ENCODE results near the gene CCT7. TPM values are rescaled to one million over a fixed set of nuclear protein-coding genes. Genes with fewer than 3 reads are reported as not detected.
"Not testable (repeated sequence)": the region's sequence is repeated elsewhere in the genome, so short reads cannot be mapped to it uniquely, and the experiment has no call there.

Gene CCT7
- 100 to 1,000 TPM; 112 to 190 (median 184) TPM for polyA plus RNA-seq

- H3K27ac ChIP-seq (ENCODE audit: low read depth, low read length), result no peak within 1 kb of the TSS
- WGBS, 3 donors, result 0 to 1% (median 0%) methylated on average over 67 to 69 of the region's 69 CpGs
Measured at GRCh38 chr2:73233932-73234832, at the start of gene CCT7. CCT7 (plus strand) TSS chr2:73234308; CDS start chr2:73234379, 71 bp downstream.

GRCh38 chr2:73185965-73186364 is 48.1 kb upstream of the CCT7 start:
- no peak overlapping the region for H3K27ac ChIP-seq (ENCODE audit: low read depth, low read length)
- 86 to 95% (median 87%) methylated on average over 2 of the region's 2 CpGs for WGBS, 3 donors

- H3K27ac ChIP-seq (ENCODE audit: low read depth, low read length), result no peak overlapping the region
- 44 to 49% (median 49%) methylated on average over 2 of the region's 2 CpGs for WGBS, 3 donors
Measured at GRCh38 chr2:73187549-73187948, 46.6 kb upstream of the CCT7 start.

GRCh38 chr2:73197579-73197978 is 36.5 kb upstream of the CCT7 start:
- H3K27ac ChIP-seq (ENCODE audit: low read depth, low read length), result no peak overlapping the region

- H3K27ac ChIP-seq (ENCODE audit: low read depth, low read length), result not testable (repeated sequence)
- WGBS, 3 donors, result 75 to 93% (median 89%) methylated on average over 10 of the region's 10 CpGs
Measured at GRCh38 chr2:73200281-73200680, 33.8 kb upstream of the CCT7 start.

GRCh38 chr2:73202156-73203054 is 31.7 kb upstream of the CCT7 start, which contains the start of gene NOTO:
NOTO (plus strand) TSS chr2:73202574; CDS start chr2:73202667, 93 bp downstream.
- no peak within 1 kb of the TSS for H3K27ac ChIP-seq (ENCODE audit: low read depth, low read length)
- 3% methylated on average over 74 to 87 of the region's 87 CpGs for WGBS, 3 donors

GRCh38 chr2:73203055-73203681 is 30.9 kb upstream of the CCT7 start:
- 4 to 10% (median 6%) methylated on average over 44 of the region's 44 CpGs for WGBS, 3 donors

GRCh38 chr2:73205611-73206010 is 28.5 kb upstream of the CCT7 start:
- H3K27ac ChIP-seq (ENCODE audit: low read depth, low read length), result no peak overlapping the region
- 84 to 90% (median 87%) methylated on average over 6 of the region's 6 CpGs for WGBS, 3 donors

More at GRCh38 chr2:73203055-73203681, 30.9 kb upstream of the CCT7 start:
- H3K27ac ChIP-seq (ENCODE audit: low read depth, low read length), result no peak overlapping the region

GRCh38 chr2:73208258-73208657 is 25.9 kb upstream of the CCT7 start:
- 77 to 85% (median 80%) methylated on average over 3 of the region's 3 CpGs for WGBS, 3 donors
- H3K27ac ChIP-seq (ENCODE audit: low read depth, low read length), result no peak overlapping the region

- H3K27ac ChIP-seq (ENCODE audit: low read depth, low read length), result no peak overlapping the region
- WGBS, 3 donors, result 75 to 86% (median 81%) methylated on average over 4 of the region's 4 CpGs
Measured at GRCh38 chr2:73210019-73210418, 24.1 kb upstream of the CCT7 start.

GRCh38 chr2:73210696-73211095 is 23.4 kb upstream of the CCT7 start:
- 84 to 89% (median 87%) methylated on average over 6 of the region's 6 CpGs for whole genome bisulfite sequencing, 3 donors

GRCh38 chr2:73212098-73212447 is 22.0 kb upstream of the CCT7 start:
- 70 to 76% (median 74%) methylated on average over 7 of the region's 7 CpGs for WGBS, 3 donors
- H3K27ac ChIP-seq (ENCODE audit: low read depth, low read length), result no peak overlapping the region

More at GRCh38 chr2:73210696-73211095, 23.4 kb upstream of the CCT7 start:
- H3K27ac ChIP-seq (ENCODE audit: low read depth, low read length), result no peak overlapping the region

- WGBS, 3 donors, result 48 to 58% (median 55%) methylated on average over 20 of the region's 20 CpGs
- no peak overlapping the region for H3K27ac ChIP-seq (ENCODE audit: low read depth, low read length)
Measured at GRCh38 chr2:73212448-73213176, 21.5 kb upstream of the CCT7 start.

- H3K27ac ChIP-seq (ENCODE audit: low read depth, low read length), result no peak within 1 kb of the TSS
- 0 to 1% (median 1%) methylated on average over 64 of the region's 64 CpGs for WGBS, 3 donors
Measured at GRCh38 chr2:73214120-73215035, 19.7 kb upstream of the CCT7 start, which contains the start of gene SMYD5. SMYD5 (plus strand) TSS chr2:73214245; CDS start chr2:73214267, 22 bp downstream.

GRCh38 chr2:73215254-73215653 is 18.9 kb upstream of the CCT7 start:
- 60 to 76% (median 68%) methylated on average over 4 of the region's 4 CpGs for WGBS, 3 donors
- H3K27ac ChIP-seq (ENCODE audit: low read depth, low read length), result no peak overlapping the region

- H3K27ac ChIP-seq (ENCODE audit: low read depth, low read length), result no peak overlapping the region
- 92% methylated on average over 5 of the region's 5 CpGs for WGBS, 3 donors
Measured at GRCh38 chr2:73217160-73217559, 16.9 kb upstream of the CCT7 start.

- 85 to 87% (median 86%) methylated on average over 2 of the region's 2 CpGs for WGBS, 3 donors
Measured at GRCh38 chr2:73217826-73218225, 16.3 kb upstream of the CCT7 start.

More at GRCh38 chr2:73217826-73218225, 16.3 kb upstream of the CCT7 start:
- no peak overlapping the region for H3K27ac ChIP-seq (ENCODE audit: low read depth, low read length)
